HL-60/S4 treated with phorbol 12-myristate 13-acetate at 8.2 ng/mL for 4 days and 3 days (cell line): ENCODE data around the gene PRICKLE3.
"Not testable (repeated sequence)": the region's sequence is repeated elsewhere in the genome, so short reads cannot be mapped to it uniquely, and the experiment has no call there.

Experiments used
- in situ Hi-C: fragments of 300-500 bp; cut with MboI; formaldehyde crosslinking; loops from 2 replicates; pipeline ENCODE4 v1.15.0; 2022; ENCODE audit warnings: low sequenced_read_pairs

The PRICKLE3 gene

DNA sequence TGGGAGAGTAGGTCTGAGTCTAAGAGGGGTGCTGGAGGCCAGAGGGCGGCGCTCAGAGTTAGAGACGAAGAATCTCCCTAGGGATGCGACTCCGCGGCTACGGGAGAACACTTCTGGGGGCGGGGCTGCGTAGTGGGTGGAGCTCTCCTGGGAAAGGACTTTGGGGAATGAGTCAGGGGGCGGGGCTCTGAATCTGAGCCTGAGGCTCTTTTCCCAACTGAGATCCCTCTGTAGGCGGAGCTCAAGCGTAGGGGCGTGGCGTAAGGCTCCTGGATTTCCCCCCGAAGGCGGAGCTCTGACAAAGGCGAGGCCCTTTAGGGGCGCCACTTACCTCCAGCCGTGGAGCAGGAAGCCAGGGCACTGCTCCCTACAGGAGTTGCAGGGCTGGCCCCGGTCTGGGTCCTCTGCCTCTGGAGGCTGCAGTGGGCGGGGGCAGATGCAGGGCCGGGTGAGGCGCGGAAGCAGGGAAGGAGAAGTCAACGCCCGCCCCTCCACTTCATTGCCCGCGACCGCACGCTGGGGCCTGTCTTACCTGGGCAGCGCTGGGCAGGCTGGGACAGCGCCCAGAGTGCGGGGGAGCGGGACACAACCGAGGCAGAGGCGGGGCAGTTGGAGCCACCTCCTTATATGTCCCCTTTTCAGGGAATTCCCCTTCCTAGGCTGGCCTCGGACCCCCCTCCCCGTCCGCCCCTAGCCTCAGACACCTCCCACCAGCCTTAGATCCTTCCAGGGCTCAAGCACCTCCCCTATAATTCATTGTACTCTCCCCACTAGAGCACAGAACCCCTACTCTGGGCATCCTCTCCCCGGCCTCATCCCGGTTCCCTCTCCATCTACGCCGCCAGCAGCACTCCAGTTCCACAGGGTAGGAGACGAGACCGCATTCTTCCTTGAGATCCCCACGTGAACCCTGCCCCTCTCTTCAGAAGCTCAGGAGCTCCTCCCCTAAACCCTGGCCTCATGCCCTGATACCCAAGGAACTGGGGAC, 1.6 kb downstream of the PRICKLE3 start:
- in situ Hi-C loops: no loop called here

- in situ Hi-C loops: no loop called here
Measured at GRCh38 chrX:49183701-49184281, 2.4 kb downstream of the PRICKLE3 start.

- in situ Hi-C loops: no loop called here
Measured at GRCh38 chrX:49179358-49179757, 6.8 kb downstream of the PRICKLE3 start.

GRCh38 chrX:49178537-49178936, 7.6 kb downstream of the PRICKLE3 start:
- in situ Hi-C loops: no loop called here

DNA sequence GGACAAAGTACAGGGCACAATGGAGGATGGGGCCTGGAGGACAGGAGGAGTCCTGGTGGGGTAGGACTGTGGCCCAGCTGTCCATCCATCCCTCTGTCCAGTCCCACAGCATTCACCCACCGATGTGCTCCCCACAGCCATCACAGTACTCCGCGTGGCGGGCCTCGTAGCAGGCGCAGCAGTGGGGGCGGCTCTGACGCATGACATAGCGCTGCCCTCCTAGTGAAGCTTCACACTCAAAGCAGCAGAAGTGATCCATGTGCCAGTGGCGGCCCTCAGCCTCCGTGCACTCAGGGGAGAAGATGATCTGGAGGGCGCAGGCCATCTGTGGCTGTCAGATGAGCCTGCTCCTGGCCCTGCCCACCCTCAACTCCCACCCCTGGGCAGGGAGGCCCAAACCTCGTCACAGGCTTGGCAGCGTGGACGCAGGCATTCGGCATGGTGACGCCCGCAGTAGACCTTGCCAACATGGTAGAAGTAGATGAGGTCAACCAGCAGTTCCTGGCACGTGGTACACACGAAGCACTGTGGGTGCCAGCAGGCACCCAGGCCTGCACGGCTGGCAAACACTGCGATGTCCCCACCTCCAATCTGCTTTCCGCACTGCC, 8.2 kb downstream of the PRICKLE3 start:
- in situ Hi-C loops: no loop called here

- in situ Hi-C loops: no loop called here
Measured at GRCh38 chrX:49177338-49177833, 8.8 kb downstream of the PRICKLE3 start.

- in situ Hi-C loops: no loop called here
Measured at GRCh38 chrX:49176421-49177326, 9.5 kb downstream of the PRICKLE3 start.

GRCh38 chrX:49175435-49176274, 10.5 kb downstream of the PRICKLE3 start:
- in situ Hi-C loops: no loop called here

DNA sequence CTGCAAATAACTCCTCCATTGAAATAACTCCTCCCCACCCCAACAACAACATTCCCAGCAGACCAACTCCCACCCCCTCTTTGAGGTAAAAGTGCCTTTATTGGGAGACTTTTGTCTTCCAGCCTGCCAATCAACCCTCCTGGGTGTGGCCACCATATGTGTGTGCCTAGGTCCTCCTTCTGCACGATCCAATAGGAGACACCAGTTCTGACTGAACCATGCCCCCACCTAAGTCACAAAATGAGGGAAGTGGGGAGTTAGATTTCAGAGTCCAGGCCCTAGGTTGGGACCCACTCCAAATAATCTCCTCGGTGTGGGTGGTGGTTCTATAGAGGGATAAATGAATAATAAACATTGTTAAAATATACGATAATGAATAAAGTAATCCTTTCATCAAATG, 11.4 kb downstream of the PRICKLE3 start:
- in situ Hi-C loops: no loop called here

- in situ Hi-C loops: not testable (repeated sequence)
Measured at GRCh38 chrX:49173544-49173943, 12.6 kb downstream of the PRICKLE3 start.

- in situ Hi-C loops: no loop called here
Measured at GRCh38 chrX:49172280-49172780, 13.8 kb downstream of the PRICKLE3 start.

DNA sequence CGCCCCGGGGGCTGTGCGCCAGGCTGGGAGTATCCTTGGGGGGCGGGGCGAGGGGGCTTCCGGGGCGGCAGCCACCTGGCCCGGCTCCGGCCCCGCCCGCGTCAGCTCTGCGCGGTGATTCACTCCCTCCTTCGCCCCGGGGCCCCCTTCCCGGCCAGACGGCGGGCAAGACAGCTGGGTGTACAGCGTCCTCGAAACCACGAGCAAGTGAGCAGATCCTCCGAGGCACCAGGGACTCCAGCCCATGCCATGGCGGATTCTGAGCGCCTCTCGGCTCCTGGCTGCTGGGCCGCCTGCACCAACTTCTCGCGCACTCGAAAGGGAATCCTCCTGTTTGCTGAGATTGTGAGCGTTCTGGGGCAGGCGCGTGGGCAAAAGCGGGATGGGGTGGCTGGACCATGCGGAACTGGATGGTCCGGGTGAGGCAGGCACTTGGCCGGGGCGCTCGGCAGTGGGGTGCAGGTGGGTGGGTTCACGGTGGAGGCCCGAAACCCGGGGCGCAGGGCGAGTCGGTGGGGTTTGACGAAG, 14.4 kb downstream of the PRICKLE3 start, which contains the start of gene PLP2:
Gene PLP2 (plus strand): TSS at position 147 of the 528 bp plus-strand sequence. CDS start 103 bp downstream, at position 250.
- in situ Hi-C loops: no loop called here

- in situ Hi-C loops: no loop called here
Measured at GRCh38 chrX:49167740-49168108, 18.4 kb downstream of the PRICKLE3 start.

DNA sequence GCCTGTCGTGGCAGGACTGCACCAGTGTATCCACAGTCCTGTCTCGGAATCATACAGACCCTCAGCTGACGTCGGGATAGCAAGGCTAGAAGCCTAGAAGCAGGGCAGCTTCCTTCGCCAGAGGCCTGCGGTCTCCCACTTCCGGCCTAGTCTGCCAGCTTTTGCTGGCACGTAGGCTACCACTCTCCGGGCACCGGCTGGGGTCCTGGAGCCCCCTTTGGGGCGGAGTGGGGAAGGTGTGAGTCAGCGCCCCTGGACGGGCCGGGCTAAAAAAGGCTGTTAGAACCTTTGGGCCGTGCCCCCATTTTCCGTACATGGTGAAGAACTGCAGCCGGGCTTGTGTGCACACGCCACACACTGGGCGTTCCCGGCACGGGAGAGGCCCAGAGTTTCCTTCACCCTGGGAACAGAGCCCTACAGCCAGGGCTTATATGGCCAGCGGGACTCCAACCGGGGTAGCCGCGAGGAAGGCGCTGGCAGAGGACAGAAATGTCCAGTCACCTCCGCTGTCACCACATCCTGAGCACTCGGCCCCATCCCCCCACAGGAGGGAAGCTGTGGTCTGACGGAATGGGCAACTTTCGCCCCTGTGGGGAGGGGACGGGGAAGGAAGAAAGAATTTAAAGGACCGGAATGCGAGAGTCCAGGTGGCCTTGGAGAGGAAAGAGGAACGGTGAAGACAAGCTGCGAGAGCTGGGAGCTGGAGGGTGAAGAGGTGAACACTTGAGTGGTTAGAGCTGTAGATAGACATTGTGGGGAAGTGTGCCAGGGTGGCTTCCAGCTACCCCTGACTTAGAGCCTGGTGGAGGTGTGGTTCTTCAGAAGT, 19.0 kb downstream of the PRICKLE3 start:
- in situ Hi-C loops: no loop called here

GRCh38 chrX:49165901-49166881, 20.0 kb downstream of the PRICKLE3 start:
- in situ Hi-C loops: no loop called here

DNA sequence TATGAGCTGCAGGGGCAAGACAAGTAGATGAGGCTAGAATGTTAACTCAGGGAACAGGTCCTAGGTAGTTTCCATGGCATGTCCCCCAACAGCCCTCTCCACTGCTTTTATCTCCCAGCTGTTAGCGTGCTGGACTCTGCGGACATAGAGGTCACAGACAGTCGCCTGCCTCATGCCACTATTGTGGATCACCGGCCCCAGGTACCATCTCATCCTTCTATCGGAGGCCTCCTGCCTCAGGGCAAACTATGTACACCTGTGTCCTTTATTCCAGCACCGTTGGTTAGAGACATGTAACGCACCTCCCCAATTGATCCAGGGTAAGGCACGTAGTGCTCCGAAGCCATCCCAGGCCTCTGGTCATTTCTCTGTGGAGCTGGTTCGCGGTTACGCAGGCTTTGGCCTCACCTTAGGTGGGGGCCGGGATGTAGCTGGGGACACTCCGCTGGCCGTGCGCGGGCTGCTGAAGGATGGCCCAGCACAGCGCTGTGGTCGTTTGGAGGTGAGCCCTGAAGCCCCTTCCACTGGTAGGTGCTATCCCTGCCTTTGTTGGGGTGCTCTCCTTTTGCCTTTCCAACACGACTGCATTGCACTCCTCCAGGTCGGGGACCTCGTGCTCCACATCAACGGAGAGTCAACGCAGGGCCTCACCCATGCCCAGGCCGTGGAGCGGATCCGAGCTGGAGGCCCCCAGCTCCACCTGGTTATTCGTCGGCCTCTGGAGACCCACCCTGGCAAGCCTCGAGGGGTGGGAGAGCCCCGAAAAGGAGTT, 21.4 kb downstream of the PRICKLE3 start:
- in situ Hi-C loops: no loop called here
